GM18520 (cell line): Measurements from ENCODE around the gene OSBPL8.

Source experiments
- ATAC-seq: cut with Tn5 transposase; IDR thresholded peaks from one replicate; pipeline ENCODE4 v1.9.1; 2021; ENCODE audit not compliant: unreplicated experiment

The OSBPL8 gene

DNA sequence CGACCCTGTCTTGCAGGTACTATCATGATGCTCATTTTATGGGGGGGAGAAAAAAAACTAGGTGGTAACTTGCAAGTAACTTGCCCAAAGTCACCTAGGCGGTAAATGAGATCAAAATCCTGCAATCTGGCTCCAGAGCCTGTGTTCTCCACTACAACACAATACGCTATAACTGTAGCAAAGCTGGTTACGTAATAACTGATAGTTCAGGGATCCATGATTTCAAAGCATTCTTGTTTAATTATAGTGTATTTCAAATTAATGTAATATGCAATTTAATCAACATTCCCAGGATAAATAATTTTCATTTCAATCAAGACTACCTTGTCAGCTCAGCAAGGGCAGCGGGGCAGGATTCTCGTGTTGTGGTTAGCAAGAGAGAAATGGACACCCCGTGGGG is 243.1 kb downstream of the OSBPL8 start:
- ATAC-seq = no peak

DNA sequence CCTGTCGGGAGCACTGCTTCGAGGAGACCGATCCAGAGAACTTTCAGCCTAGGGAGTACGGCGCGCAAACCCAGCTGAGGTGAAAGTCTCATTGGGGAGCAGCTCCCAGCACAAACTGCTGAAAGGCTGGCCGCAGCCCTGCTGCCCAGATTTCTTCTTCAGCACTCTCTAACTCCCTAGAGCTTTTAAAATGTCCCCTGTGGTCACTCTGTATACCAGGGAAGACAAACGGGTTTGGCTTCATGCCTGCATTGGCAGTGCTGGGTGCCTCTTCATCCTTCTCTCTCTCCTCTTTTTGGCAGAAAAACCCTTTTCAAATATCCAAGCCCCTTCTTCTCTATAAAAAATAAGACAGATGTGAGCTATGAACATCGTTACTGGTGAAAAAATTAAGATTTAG is 246.3 kb downstream of the OSBPL8 start:
- ATAC-seq = no peak

DNA sequence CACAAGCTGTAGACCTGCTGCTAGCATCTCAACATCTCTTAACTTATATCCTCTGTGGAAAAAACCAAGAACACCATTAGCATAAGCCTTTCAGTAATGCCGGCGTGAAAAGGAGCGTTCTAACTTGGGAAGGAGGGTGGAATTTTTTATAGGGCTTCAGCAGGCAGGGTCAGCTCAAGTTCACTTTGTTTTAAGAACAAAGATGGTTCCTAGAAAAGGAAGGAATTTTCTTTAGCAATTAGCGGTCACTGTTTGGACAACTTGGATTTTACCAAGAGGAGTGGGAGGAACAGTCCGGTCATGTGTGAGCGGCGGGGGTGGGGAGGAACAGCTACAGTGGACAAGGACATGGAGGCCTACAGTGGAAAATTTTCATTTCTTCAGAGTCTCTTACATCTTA is 247.3 kb downstream of the OSBPL8 start:
- ATAC-seq = no peak

DNA sequence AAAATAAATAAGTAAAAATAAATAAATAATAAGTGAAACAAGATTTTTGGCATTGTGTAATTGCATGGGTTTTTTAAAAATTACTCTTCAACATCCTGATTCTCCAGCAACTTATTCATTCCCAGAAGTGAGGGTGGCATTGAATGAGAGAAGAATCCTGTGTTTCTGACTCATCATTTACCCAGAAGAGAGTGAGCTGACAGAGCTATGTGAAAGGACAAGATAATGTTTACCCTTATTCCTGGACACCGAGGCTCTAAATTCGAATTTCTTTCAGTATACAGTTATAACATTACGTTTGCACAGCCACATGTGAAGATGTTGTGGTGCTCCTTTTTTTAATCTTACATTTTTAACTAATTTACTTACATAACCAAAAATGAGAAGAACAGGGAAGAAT is 247.8 kb downstream of the OSBPL8 start:
- no peak for ATAC-seq

- no peak for ATAC-seq
Observed at GRCh38 chr12:76310110-76310509, 249.5 kb downstream of the OSBPL8 start.

DNA sequence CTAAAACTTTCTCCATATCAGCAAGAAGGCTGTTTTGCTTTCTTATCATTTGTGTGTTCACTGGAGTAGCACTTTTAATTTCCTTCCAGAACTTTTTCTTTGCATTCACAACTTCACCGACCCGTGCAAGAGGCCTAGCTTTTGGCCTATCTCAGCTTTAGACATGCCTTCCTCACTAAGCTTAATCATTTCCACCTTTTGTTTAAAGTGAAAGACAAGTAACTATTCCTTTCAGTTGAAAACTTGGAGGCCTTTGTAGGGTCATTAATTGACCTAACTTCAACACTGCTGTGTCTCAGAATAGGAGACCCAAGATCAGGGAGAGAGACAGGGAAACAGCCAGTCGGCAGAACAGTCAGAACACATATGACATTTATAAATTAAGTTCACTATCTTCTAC is 250.7 kb downstream of the OSBPL8 start:
- no peak for ATAC-seq

- ATAC-seq = no peak
Observed at GRCh38 chr12:76307083-76307482, 252.5 kb downstream of the OSBPL8 start.

DNA sequence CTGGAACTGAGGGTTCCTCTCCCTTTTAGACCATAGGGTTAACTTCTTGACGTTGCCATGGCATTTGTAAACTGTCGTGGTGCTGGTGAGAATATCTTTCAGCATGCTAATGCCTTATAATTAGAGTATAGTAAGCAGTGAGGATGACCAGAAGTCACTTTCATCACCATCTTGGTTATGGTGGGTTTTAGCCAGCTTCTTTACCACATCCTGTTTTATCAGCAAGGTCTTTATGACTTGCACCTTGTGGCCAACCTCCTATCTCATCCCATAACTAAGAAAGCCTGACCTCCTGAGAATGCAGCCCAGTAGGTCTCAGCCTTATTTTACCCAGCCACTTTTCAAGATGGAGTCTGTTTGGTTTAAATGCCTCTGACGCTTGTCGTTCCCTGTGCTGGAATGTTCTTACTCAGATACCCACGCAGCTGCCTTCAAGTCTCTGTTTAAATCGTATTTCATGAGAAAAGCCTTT is 255.5 kb downstream of the OSBPL8 start:
- no peak for ATAC-seq

DNA sequence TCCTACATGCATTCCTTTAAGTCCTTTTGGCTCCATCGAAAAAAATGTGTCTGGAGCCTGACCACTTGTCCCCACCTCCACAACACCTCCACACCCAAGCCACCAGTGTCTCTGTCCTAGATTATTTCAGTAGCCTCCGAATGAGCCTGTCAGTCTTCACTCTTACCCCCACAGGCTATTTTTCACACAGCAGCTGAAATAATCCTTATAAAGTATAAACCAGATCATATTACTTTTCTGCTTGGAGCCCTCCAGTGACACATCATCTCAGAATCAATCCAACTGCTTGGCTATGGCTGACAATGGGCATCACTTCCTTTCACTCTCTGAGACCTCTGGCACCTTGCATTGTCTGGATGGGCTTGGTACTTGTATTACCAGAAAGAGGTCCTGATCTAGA is 256.2 kb downstream of the OSBPL8 start:
- ATAC-seq = no peak
